Fibroblast of lung (primary cell): Measurements from ENCODE around the gene TMEM233.

Experiments used
- EZH2 ChIP-seq: IDR thresholded peaks from 2 replicates; pipeline ENCODE4 v1.5.1; 2012; ENCODE audit warnings: low read length, control low read depth, mild to moderate bottlenecking; ENCODE audit errors: missing control alignments
- TF ChIP-seq, protein P1 (sequence below), 2 donors: IDR thresholded peaks in 1 of 2; conservative IDR thresholded peaks in 1 of 2; 1 replicate in 1 of 2; 2 replicates in 1 of 2; pipeline ENCODE4 v1.5.1; 2011 to 2012; ENCODE audit warnings: low read length in 2 of 2, control low read depth in 1 of 2, inconsistent platforms in 1 of 2, low read depth in 1 of 2, mild to moderate bottlenecking in 1 of 2

DNA sequence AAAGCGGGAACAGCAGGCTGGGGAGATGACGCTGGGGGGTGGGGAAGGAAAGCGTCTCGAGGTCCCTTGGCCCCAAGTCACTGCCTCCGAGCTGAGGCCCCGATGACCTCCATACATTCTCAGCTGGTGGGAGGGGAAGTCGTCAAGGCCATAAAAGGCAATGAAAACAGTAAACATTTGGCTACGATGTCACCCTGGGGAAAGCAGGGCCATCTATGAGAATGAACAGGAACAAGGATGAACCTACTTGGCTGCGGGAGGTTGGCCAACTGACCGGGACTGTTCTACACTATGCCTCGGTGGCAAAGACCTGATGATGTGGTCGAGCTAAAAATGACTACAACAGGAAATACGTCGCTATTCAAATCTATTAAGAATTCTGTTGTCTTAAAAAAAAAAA lies 93.8 kb downstream of the TMEM233 start:
- TF ChIP-seq, protein P1, sequence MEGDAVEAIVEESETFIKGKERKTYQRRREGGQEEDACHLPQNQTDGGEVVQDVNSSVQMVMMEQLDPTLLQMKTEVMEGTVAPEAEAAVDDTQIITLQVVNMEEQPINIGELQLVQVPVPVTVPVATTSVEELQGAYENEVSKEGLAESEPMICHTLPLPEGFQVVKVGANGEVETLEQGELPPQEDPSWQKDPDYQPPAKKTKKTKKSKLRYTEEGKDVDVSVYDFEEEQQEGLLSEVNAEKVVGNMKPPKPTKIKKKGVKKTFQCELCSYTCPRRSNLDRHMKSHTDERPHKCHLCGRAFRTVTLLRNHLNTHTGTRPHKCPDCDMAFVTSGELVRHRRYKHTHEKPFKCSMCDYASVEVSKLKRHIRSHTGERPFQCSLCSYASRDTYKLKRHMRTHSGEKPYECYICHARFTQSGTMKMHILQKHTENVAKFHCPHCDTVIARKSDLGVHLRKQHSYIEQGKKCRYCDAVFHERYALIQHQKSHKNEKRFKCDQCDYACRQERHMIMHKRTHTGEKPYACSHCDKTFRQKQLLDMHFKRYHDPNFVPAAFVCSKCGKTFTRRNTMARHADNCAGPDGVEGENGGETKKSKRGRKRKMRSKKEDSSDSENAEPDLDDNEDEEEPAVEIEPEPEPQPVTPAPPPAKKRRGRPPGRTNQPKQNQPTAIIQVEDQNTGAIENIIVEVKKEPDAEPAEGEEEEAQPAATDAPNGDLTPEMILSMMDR (conservative IDR thresholded peaks at IDR 0.05 in 1 of 2, IDR thresholded peaks at IDR 0.05 in 1 of 2; ENCODE audit: low read depth in 1 of 2, low read length in 2 of 2): no peak
- no peak for TF ChIP-seq EZH2
